Activated CD4-positive, alpha-beta T cell treated with anti-CD3 and anti-CD28 coated beads, Interleukin-2, amount 10 ng/mL, durations not matched to agents 24 days and 14 days (primary cell): ENCODE data around the gene DYSF. TPM values are rescaled to one million over a fixed set of nuclear protein-coding genes. Genes with fewer than 3 reads are reported as not detected.

ENCODE experiments used
- DNase-seq: peaks from one replicate; pipeline ENCODE4 v3.0.0; 2022
- H3K27ac Mint-ChIP-seq: one replicate; pipeline ENCODE4 v1.8.0; 2022; ENCODE audit warnings: mild to moderate bottlenecking, mixed read lengths
- H3K27me3 Mint-ChIP-seq: one replicate; pipeline ENCODE4 v1.8.0; 2022; ENCODE audit warnings: mixed read lengths
- H3K36me3 Mint-ChIP-seq: one replicate; pipeline ENCODE4 v1.8.0; 2022; ENCODE audit warnings: low read depth, mild to moderate bottlenecking, mixed read lengths
- H3K4me1 Mint-ChIP-seq: one replicate; pipeline ENCODE4 v1.8.0; 2021; ENCODE audit warnings: mixed read lengths
- H3K4me3 Mint-ChIP-seq: one replicate; pipeline ENCODE4 v1.8.0; 2022; ENCODE audit warnings: mild to moderate bottlenecking, moderate library complexity, mixed read lengths
- H3K9me3 Mint-ChIP-seq: one replicate; pipeline ENCODE4 v1.8.0; 2021; ENCODE audit warnings: mixed read lengths
- intact Hi-C: fragments of 100-400 bp; cut with micrococcal nuclease; formaldehyde crosslinking; loops from one replicate; pipeline ENCODE4 v1.15.1; 2023
- total RNA-seq: library from RNA; stranded (reverse); gene quantifications from 2 replicates; pipeline ENCODE4 v1.2.3, GENCODE V29; 2022

Gene DYSF
- total RNA-seq, 1 donor from 2014 or later: not detected

- Mint-ChIP-seq H3K27me3 (peaks cover 34% of the 10 kb centered on the region), H3K4me1 (no peaks in the 10 kb centered on the region), H3K27ac (no peak overlapping the region), H3K36me3 (no peaks in the 10 kb centered on the region), H3K4me3 (no peak overlapping the region), H3K9me3 (no peaks in the 10 kb centered on the region)
- no peak for DNase-seq
- intact Hi-C loops: no loop called here
These were observed 176.6 kb downstream of the DYSF start for GRCh38 chr2:71629771-71630453.

- Mint-ChIP-seq H3K36me3 (no peaks in the 10 kb centered on the region), H3K4me1 (no peaks in the 10 kb centered on the region), H3K27me3 (peaks cover 30% of the 10 kb centered on the region), H3K4me3 (no peak overlapping the region), H3K27ac (no peak overlapping the region), H3K9me3 (no peaks in the 10 kb centered on the region)
- intact Hi-C loops: no loop called here
- DNase-seq: no peak
These were observed 177.3 kb downstream of the DYSF start for GRCh38 chr2:71630454-71631328.

GRCh38 chr2:71631411-71631931, 178.1 kb downstream of the DYSF start:
- DNase-seq: no peak
- no peak overlapping the region for H3K4me3 Mint-ChIP-seq
- H3K27ac Mint-ChIP-seq: no peak overlapping the region
- no peaks in the 10 kb centered on the region for H3K9me3 Mint-ChIP-seq
- H3K4me1 Mint-ChIP-seq: no peaks in the 10 kb centered on the region
- intact Hi-C loops: no loop called here
- H3K27me3 Mint-ChIP-seq: peaks cover 30% of the 10 kb centered on the region
- H3K36me3 Mint-ChIP-seq: no peaks in the 10 kb centered on the region

- no peak overlapping the region for H3K4me3 Mint-ChIP-seq
- no peaks in the 10 kb centered on the region for H3K4me1 Mint-ChIP-seq
- intact Hi-C loops: no loop called here
- H3K27me3 Mint-ChIP-seq: peaks cover 21% of the 10 kb centered on the region
- H3K9me3 Mint-ChIP-seq: no peaks in the 10 kb centered on the region
- H3K36me3 Mint-ChIP-seq: no peaks in the 10 kb centered on the region
- H3K27ac Mint-ChIP-seq: no peak overlapping the region
- DNase-seq: no peak
These were observed 179.7 kb downstream of the DYSF start for GRCh38 chr2:71633086-71633485.

- no peaks in the 10 kb centered on the region for H3K9me3 Mint-ChIP-seq
- intact Hi-C loops: no loop called here
- DNase-seq: no peak
- H3K27me3 Mint-ChIP-seq: peaks cover 14% of the 10 kb centered on the region
- H3K4me3 Mint-ChIP-seq: no peak overlapping the region
- no peak overlapping the region for H3K27ac Mint-ChIP-seq
- H3K4me1 Mint-ChIP-seq: no peaks in the 10 kb centered on the region
- no peaks in the 10 kb centered on the region for H3K36me3 Mint-ChIP-seq
These were observed 181.2 kb downstream of the DYSF start for GRCh38 chr2:71634567-71634966.

GRCh38 chr2:71635798-71636197, 182.4 kb downstream of the DYSF start:
- intact Hi-C loops: no loop called here
- Mint-ChIP-seq H3K27ac (no peak overlapping the region), H3K9me3 (no peaks in the 10 kb centered on the region), H3K4me3 (no peak overlapping the region), H3K4me1 (no peaks in the 10 kb centered on the region), H3K27me3 (peaks cover 8% of the 10 kb centered on the region), H3K36me3 (no peaks in the 10 kb centered on the region)
- no peak for DNase-seq

- no peaks in the 10 kb centered on the region for H3K9me3 Mint-ChIP-seq
- intact Hi-C loops: no loop called here
- peaks cover 7% of the 10 kb centered on the region for H3K27me3 Mint-ChIP-seq
- no peak overlapping the region for H3K4me3 Mint-ChIP-seq
- no peaks in the 10 kb centered on the region for H3K36me3 Mint-ChIP-seq
- DNase-seq: no peak
- no peak overlapping the region for H3K27ac Mint-ChIP-seq
- no peaks in the 10 kb centered on the region for H3K4me1 Mint-ChIP-seq
These were observed 183.8 kb downstream of the DYSF start for GRCh38 chr2:71637168-71637567.

- H3K4me3 Mint-ChIP-seq: no peak overlapping the region
- H3K27me3 Mint-ChIP-seq: peaks cover 7% of the 10 kb centered on the region
- no peaks in the 10 kb centered on the region for H3K4me1 Mint-ChIP-seq
These were observed 184.4 kb downstream of the DYSF start for GRCh38 chr2:71637736-71638135.

GRCh38 chr2:71639735-71640134, 186.4 kb downstream of the DYSF start:
- no peaks in the 10 kb centered on the region for H3K9me3 Mint-ChIP-seq
- H3K27ac Mint-ChIP-seq: no peak overlapping the region
- no peak overlapping the region for H3K4me3 Mint-ChIP-seq
- no peaks in the 10 kb centered on the region for H3K27me3 Mint-ChIP-seq
- H3K36me3 Mint-ChIP-seq: no peaks in the 10 kb centered on the region
- H3K4me1 Mint-ChIP-seq: no peaks in the 10 kb centered on the region
- DNase-seq: no peak
- intact Hi-C loops: no loop called here

More at GRCh38 chr2:71637736-71638135, 184.4 kb downstream of the DYSF start:
- DNase-seq: no peak
- intact Hi-C loops: no loop called here
- Mint-ChIP-seq H3K9me3 (no peaks in the 10 kb centered on the region), H3K27ac (no peak overlapping the region), H3K36me3 (no peaks in the 10 kb centered on the region)

GRCh38 chr2:71640489-71640888, 187.1 kb downstream of the DYSF start:
- intact Hi-C loops: no loop called here
- Mint-ChIP-seq H3K27ac (no peak overlapping the region), H3K36me3 (no peaks in the 10 kb centered on the region), H3K27me3 (no peaks in the 10 kb centered on the region), H3K4me3 (no peak overlapping the region), H3K9me3 (no peaks in the 10 kb centered on the region), H3K4me1 (no peaks in the 10 kb centered on the region)
- no peak for DNase-seq

- DNase-seq: no peak
- no peaks in the 10 kb centered on the region for H3K36me3 Mint-ChIP-seq
- no peaks in the 10 kb centered on the region for H3K9me3 Mint-ChIP-seq
- intact Hi-C loops: no loop called here
- H3K27ac Mint-ChIP-seq: no peak overlapping the region
- H3K4me1 Mint-ChIP-seq: no peaks in the 10 kb centered on the region
- no peak overlapping the region for H3K4me3 Mint-ChIP-seq
- H3K27me3 Mint-ChIP-seq: peaks cover 2% of the 10 kb centered on the region
These were observed 190.5 kb downstream of the DYSF start for GRCh38 chr2:71643674-71644357.

- H3K27me3 Mint-ChIP-seq: peaks cover 7% of the 10 kb centered on the region
- H3K9me3 Mint-ChIP-seq: no peaks in the 10 kb centered on the region
- DNase-seq: no peak
- intact Hi-C loops: no loop called here
- H3K4me3 Mint-ChIP-seq: no peak overlapping the region
- H3K4me1 Mint-ChIP-seq: no peaks in the 10 kb centered on the region
- no peaks in the 10 kb centered on the region for H3K36me3 Mint-ChIP-seq
- H3K27ac Mint-ChIP-seq: no peak overlapping the region
These were observed 192.7 kb downstream of the DYSF start for GRCh38 chr2:71646028-71646427.

GRCh38 chr2:71647356-71647755, 194.0 kb downstream of the DYSF start:
- no peak overlapping the region for H3K4me3 Mint-ChIP-seq
- no peaks in the 10 kb centered on the region for H3K4me1 Mint-ChIP-seq
- no peak overlapping the region for H3K27ac Mint-ChIP-seq
- H3K36me3 Mint-ChIP-seq: no peaks in the 10 kb centered on the region
- H3K27me3 Mint-ChIP-seq: peaks cover 7% of the 10 kb centered on the region
- H3K9me3 Mint-ChIP-seq: no peaks in the 10 kb centered on the region
- intact Hi-C loops: no loop called here
- DNase-seq: no peak

- intact Hi-C loops: no loop called here
- DNase-seq: no peak
- Mint-ChIP-seq H3K27ac (no peak overlapping the region), H3K36me3 (no peaks in the 10 kb centered on the region), H3K4me1 (no peaks in the 10 kb centered on the region), H3K4me3 (no peak overlapping the region), H3K9me3 (peaks cover 6% of the 10 kb centered on the region), H3K27me3 (peaks cover 2% of the 10 kb centered on the region)
These were observed 202.1 kb downstream of the DYSF start for GRCh38 chr2:71655498-71655897.
